Measurements from ENCODE around the gene ACTL6B. TPM values are rescaled to one million over a fixed set of nuclear protein-coding genes. Genes with fewer than 3 reads are reported as not detected.
"Not testable (repeated sequence)": the region's sequence is repeated elsewhere in the genome, so short reads cannot be mapped to it uniquely, and the experiment has no call there.

Gene ACTL6B
- total and polyA plus RNA-seq, 2 of the 8 experiments (the other 6 are each of a cell fraction or from before 2014, with no cell fraction given), result 2.1 to 4.5 TPM

GRCh38 chr7:100669106-100669505 lies 12.9 kb upstream of the ACTL6B start:
- H3K36me3 ChIP-seq (ENCODE audit: control insufficient read depth in 2 of 4, insufficient read depth in 4 of 4, low read length in 3 of 4); POLR2A ChIA-PET (ENCODE audit: partially characterized antibody); H3K9ac ChIP-seq (replicated peaks in 1 of 4; ENCODE audit: extremely low read depth in 1 of 4, low read depth in 3 of 4, low read length in 3 of 4); H4K91ac ChIP-seq (replicated peaks; ENCODE audit: insufficient read length, low read length); H2BK12ac ChIP-seq (ENCODE audit: low read depth, low read length); H2AFZ ChIP-seq (ENCODE audit: low read length); H3K23me2 ChIP-seq (ENCODE audit: low read depth, low read length); H3K14ac ChIP-seq (ENCODE audit: insufficient read length); H3K79me2 ChIP-seq (ENCODE audit: control insufficient read depth in 1 of 2, insufficient read depth in 2 of 2, low read length in 2 of 2); H3K4ac ChIP-seq (replicated peaks; ENCODE audit: insufficient read length, low read depth, low read length); H4K5ac ChIP-seq (ENCODE audit: insufficient read length, low read depth, low read length); H4K8ac ChIP-seq (ENCODE audit: extremely low read depth, insufficient read depth, low read length); H3K56ac ChIP-seq (replicated peaks; ENCODE audit: insufficient read length, low read depth, low read length); DNase-seq (ENCODE audit: low read depth in 1 of 2, low spot score in 2 of 2); H3K9me3 ChIP-seq (ENCODE audit: insufficient read depth in 2 of 2, low read depth in 1 of 2, low read length in 1 of 2); H3K23ac ChIP-seq (ENCODE audit: insufficient read length); H3K18ac ChIP-seq (ENCODE audit: extremely low read depth, low read length); H2AK5ac ChIP-seq (ENCODE audit: low read depth, low read length); H3K4me2 ChIP-seq (ENCODE audit: insufficient read depth in 1 of 2, low read depth in 2 of 2, low read length in 2 of 2); H3K27me3 ChIP-seq (replicated peaks in 1 of 4; ENCODE audit: control insufficient read depth in 3 of 4, extremely low read depth in 1 of 4, insufficient read depth in 3 of 4, low read length in 3 of 4); H4K20me1 ChIP-seq (replicated peaks in 1 of 2; ENCODE audit: control insufficient read depth in 1 of 2, insufficient read depth in 2 of 2, low read length in 2 of 2); H2BK15ac ChIP-seq (ENCODE audit: low read length); H3K79me1 ChIP-seq (ENCODE audit: low read depth, low read length); FAIRE-seq; H2BK120ac ChIP-seq (replicated peaks; ENCODE audit: low read depth, low read length); H3K4me1 ChIP-seq (replicated peaks in 1 of 4; ENCODE audit: control insufficient read depth in 3 of 4, insufficient read depth in 4 of 4, low read length in 3 of 4); H3K27ac ChIP-seq (ENCODE audit: low read depth, low read length); H2BK20ac ChIP-seq (ENCODE audit: low read length); H3K4me3 ChIP-seq (ENCODE audit: extremely low read depth in 1 of 4, insufficient read depth in 2 of 4, low read depth in 3 of 4, low read length in 4 of 4); H2BK5ac ChIP-seq (ENCODE audit: low read depth, low read length): not testable (repeated sequence)
- CTCF ChIA-PET (ENCODE audit: partially characterized antibody), result interaction anchor here (0.6 to 6.2 kb wide), 8 partner anchors 10 to 54 kb away, joined by 3 to 28 read pairs (median 3); no protein-coding TSS in a partner anchor
- 95% methylated on average over 12 of the region's 12 CpGs; no CpG with 5 or more reads in 1 of the 2 experiments for WGBS, 2 experiments (ENCODE audit: extremely low coverage in 1 of 2, insufficient coverage in 1 of 2, insufficient read length in 1 of 2, insufficient replicate concordance in 2 of 2, low coverage in 1 of 2, low lambda C conversion rate in 2 of 2, missing lambda C conversion rate in 1 of 2)

Data from H1 (cell line).